RWPE1 (cell line): Measurements from ENCODE around the gene TRIP13.
A peak's percentile ranks its signal among the peaks of the same experiment; 100 is the strongest.
"Not testable (repeated sequence)": the region's sequence is repeated elsewhere in the genome, so short reads cannot be mapped to it uniquely, and the experiment has no call there.

Experiments
- CTCF ChIA-PET: fragments of 350-600 bp; sonication (Branson Sonifier 250); formaldehyde crosslinking; extraction: SDS; loops from one replicate; lab custom pipeline; 2021; lab: Yijun Ruan, JAX
- POLR2A ChIA-PET: fragments of 400-600 bp; formaldehyde crosslinking; extraction: SDS; loops from one replicate; lab custom pipeline; 2020; ENCODE audit warnings: antibody characterized with exemption; ENCODE audit not compliant: low non-redundant PET; lab: Yijun Ruan, JAX
- DNase-seq: peaks from one replicate; pipeline ENCODE4 v3.0.0; 2012; ENCODE audit warnings: low spot score
- H3K27ac ChIP-seq: fragments of 450-650 bp; 2 replicates; pipeline ENCODE4 v1.5.1; 2017
- CTCF ChIP-seq: fragments of 450-650 bp; conservative IDR thresholded peaks from 2 replicates; pipeline ENCODE4 v1.5.1; 2017; ENCODE audit warnings: low read depth, mild to moderate bottlenecking

Gene TRIP13

GRCh38 chr5:934381-934967, 41.8 kb downstream of the TRIP13 start:
- peak; percentile 49; the same call in 1 of the 2 replicates for TF ChIP-seq CTCF
- ChIA-PET CTCF (interaction anchor here (0.6 to 2.2 kb wide), 11 partner anchors 14 to 479 kb away, joined by 3 to 9 read pairs (median 3); partner anchors contain the start of gene NKD2), POLR2A (interaction anchor here (0.5 kb wide), 1 partner anchor 24 kb away, joined by 3 read pairs; no protein-coding TSS in a partner anchor)
- not testable (repeated sequence) for DNase-seq, H3K27ac ChIP-seq

GRCh38 chr5:935510-936084, 42.9 kb downstream of the TRIP13 start:
- CTCF ChIA-PET, result interaction anchor here (0.8 to 1.0 kb wide), 2 partner anchors 73 to 83 kb away, joined by 3 read pairs; partner anchors contain the start of gene NKD2
- no peak overlapping the region for H3K27ac ChIP-seq
- TF ChIP-seq CTCF, result no peak
- POLR2A ChIA-PET, result no interaction called here
- no peak for DNase-seq

GRCh38 chr5:936149-937144, 43.8 kb downstream of the TRIP13 start:
- ChIA-PET CTCF (no interaction called here), POLR2A (no interaction called here)
- TF ChIP-seq CTCF, result no peak
- no peak for DNase-seq
- H3K27ac ChIP-seq, result no peak overlapping the region

- H3K27ac ChIP-seq, result no peak overlapping the region
- POLR2A ChIA-PET, result no interaction called here
- TF ChIP-seq CTCF, result no peak
- DNase-seq, result no peak
- CTCF ChIA-PET, result interaction anchor here (0.7 kb wide), 1 partner anchor 251 kb away, joined by 3 read pairs; no protein-coding TSS in a partner anchor
Measured at GRCh38 chr5:937151-937924, 44.7 kb downstream of the TRIP13 start.

- POLR2A ChIA-PET, result no interaction called here
- DNase-seq, result no peak
- no peak overlapping the region for H3K27ac ChIP-seq
- CTCF ChIA-PET, result no interaction called here
- no peak for TF ChIP-seq CTCF
Measured at GRCh38 chr5:939368-939767, 46.7 kb downstream of the TRIP13 start.

GRCh38 chr5:940741-941140, 48.1 kb downstream of the TRIP13 start:
- H3K27ac ChIP-seq, POLR2A ChIA-PET, DNase-seq: not testable (repeated sequence)
- CTCF ChIA-PET, result interaction anchor here (0.6 to 0.7 kb wide), 2 partner anchors 8 to 1203 kb away, joined by 3 to 5 read pairs; no protein-coding TSS in a partner anchor
